H9 (cell line): ENCODE data around the gene AATF. TPM values are rescaled to one million over a fixed set of nuclear protein-coding genes. Genes with fewer than 3 reads are reported as not detected.

ENCODE experiments used
- DNase-seq: peaks from one replicate; pipeline ENCODE4 v3.0.0-alpha.2; 2017
- H2AFZ ChIP-seq: one replicate; pipeline ENCODE4 v1.6.1; 2013; ENCODE audit warnings: mild to moderate bottlenecking, low read length, control low read depth, moderate library complexity
- H2AK5ac ChIP-seq: 2 replicates; pipeline ENCODE4 v1.6.1; 2013; ENCODE audit warnings: low read length, control low read depth, mixed read lengths; ENCODE audit not compliant: insufficient read length
- H2BK120ac ChIP-seq: one replicate; pipeline ENCODE4 v1.6.1; 2013; ENCODE audit warnings: low read depth, mild to moderate bottlenecking, low read length, control low read depth, inconsistent platforms; ENCODE audit not compliant: poor library complexity, severe bottlenecking
- H2BK12ac ChIP-seq: 2 replicates; pipeline ENCODE4 v1.6.1; 2013; ENCODE audit warnings: low read length, control low read depth, mixed read lengths, low read depth; ENCODE audit not compliant: insufficient read length
- H2BK15ac ChIP-seq: 2 replicates; pipeline ENCODE4 v1.6.1; 2013; ENCODE audit warnings: low read depth, low read length, control low read depth
- H2BK20ac ChIP-seq: one replicate; pipeline ENCODE4 v1.6.1; 2013; ENCODE audit warnings: low read depth, mild to moderate bottlenecking, low read length, control low read depth, inconsistent platforms; ENCODE audit not compliant: poor library complexity, severe bottlenecking
- H2BK5ac ChIP-seq: 2 replicates; pipeline ENCODE4 v1.6.1; 2013; ENCODE audit warnings: low read length, control low read depth, mixed read lengths; ENCODE audit not compliant: insufficient read length
- H3K14ac ChIP-seq: 2 replicates; pipeline ENCODE4 v1.6.1; 2013; ENCODE audit warnings: low read length, control low read depth; ENCODE audit not compliant: insufficient read depth
- H3K18ac ChIP-seq: 2 replicates; pipeline ENCODE4 v1.6.1; 2013; ENCODE audit warnings: low read depth, mild to moderate bottlenecking, mixed read lengths, low read length, control low read depth; ENCODE audit not compliant: insufficient read length
- H3K23ac ChIP-seq: 2 replicates; pipeline ENCODE4 v1.6.1; 2013; ENCODE audit warnings: low read length, control low read depth, mixed read lengths, low read depth; ENCODE audit not compliant: insufficient read length
- H3K23me2 ChIP-seq: 2 replicates; pipeline ENCODE4 v1.6.1; 2013; ENCODE audit warnings: low read depth, mild to moderate bottlenecking, mixed read lengths, low read length, control low read depth; ENCODE audit not compliant: insufficient read length, poor library complexity, severe bottlenecking
- H3K27ac ChIP-seq: 2 replicates; pipeline ENCODE4 v1.5.1; 2013; ENCODE audit warnings: low read length, control low read depth, mixed read lengths, low read depth; ENCODE audit not compliant: insufficient read length
- H3K27me3 ChIP-seq: 2 replicates; pipeline ENCODE4 v1.6.1; 2013; ENCODE audit warnings: low read length, control low read depth, inconsistent platforms; ENCODE audit not compliant: insufficient read depth
- H3K4ac ChIP-seq: 2 replicates; pipeline ENCODE4 v1.6.1; 2013; ENCODE audit warnings: low read depth, mild to moderate bottlenecking, control low read depth, inconsistent platforms, low read length, moderate library complexity
- H3K4me1 ChIP-seq: 2 replicates; pipeline ENCODE4 v1.6.1; 2013; ENCODE audit warnings: low read length, control low read depth, inconsistent platforms; ENCODE audit not compliant: insufficient read depth
- H3K4me2 ChIP-seq: 2 replicates; pipeline ENCODE4 v1.6.1; 2013; ENCODE audit warnings: low read length, control low read depth, mixed read lengths; ENCODE audit not compliant: insufficient read length, insufficient read depth
- H3K56ac ChIP-seq: 2 replicates; pipeline ENCODE4 v1.6.1; 2013; ENCODE audit warnings: low read depth, mild to moderate bottlenecking, mixed read lengths, low read length, control low read depth; ENCODE audit not compliant: insufficient read length
- H3K79me1 ChIP-seq: 2 replicates; pipeline ENCODE4 v1.6.1; 2013; ENCODE audit warnings: low read depth, mild to moderate bottlenecking, moderate library complexity, low read length, control low read depth, inconsistent platforms; ENCODE audit not compliant: insufficient read depth, poor library complexity, severe bottlenecking
- H3K79me2 ChIP-seq: 2 replicates; pipeline ENCODE4 v1.6.1; 2013; ENCODE audit warnings: low read length, control low read depth, inconsistent platforms; ENCODE audit not compliant: insufficient read depth
- H3K9ac ChIP-seq: 2 replicates; pipeline ENCODE4 v1.6.1; 2013; ENCODE audit warnings: low read length, control low read depth, mixed read lengths; ENCODE audit not compliant: insufficient read length; ENCODE audit errors: extremely low read depth
- H3K9me3 ChIP-seq: one replicate; pipeline ENCODE4 v1.6.1; 2013; ENCODE audit warnings: low read depth, low read length, inconsistent platforms; ENCODE audit not compliant: control insufficient read depth
- H3T11ph ChIP-seq: one replicate; pipeline ENCODE4 v1.6.1; 2013; ENCODE audit warnings: mild to moderate bottlenecking, low read length, control low read depth, inconsistent platforms
- H4K20me1 ChIP-seq: one replicate; pipeline ENCODE4 v1.6.1; 2013; ENCODE audit not compliant: control insufficient read depth, insufficient read length, insufficient read depth
- H4K5ac ChIP-seq: 2 replicates; pipeline ENCODE4 v1.6.1; 2013; ENCODE audit warnings: low read depth, mild to moderate bottlenecking, mixed read lengths, low read length, control low read depth; ENCODE audit not compliant: insufficient read length
- H4K8ac ChIP-seq: replicated peaks from 2 replicates; pipeline ENCODE4 v1.6.1; 2013; ENCODE audit warnings: low read length, control low read depth, mixed read lengths, low read depth; ENCODE audit not compliant: insufficient read length
- H4K91ac ChIP-seq: 2 replicates; pipeline ENCODE4 v1.6.1; 2013; ENCODE audit warnings: low read depth, mild to moderate bottlenecking, moderate library complexity, mixed read lengths, low read length, control low read depth; ENCODE audit not compliant: insufficient read length
- H3K27ac Mint-ChIP-seq, 3 experiments: 2 replicates in 2 of 3; 3 replicates in 1 of 3; pipeline ENCODE4 v1.8.0; 2020 to 2021; ENCODE audit warnings: mixed read lengths in 3 of 3, mild to moderate bottlenecking in 1 of 3, moderate library complexity in 1 of 3
- H3K27me3 Mint-ChIP-seq: 2 replicates; pipeline ENCODE4 v1.8.0; 2021; ENCODE audit warnings: low read depth, mild to moderate bottlenecking, moderate library complexity, mixed read lengths
- H3K36me3 Mint-ChIP-seq, 3 experiments: 2 replicates in 2 of 3; 3 replicates in 1 of 3; pipeline ENCODE4 v1.8.0; 2020 to 2021; ENCODE audit warnings: low read depth in 3 of 3, mixed read lengths in 3 of 3; ENCODE audit not compliant: insufficient read depth in 1 of 3
- H3K4me1 Mint-ChIP-seq, 2 experiments: 2 replicates each; pipeline ENCODE4 v1.8.0; 2020; ENCODE audit warnings: mixed read lengths in 2 of 2
- H3K4me3 Mint-ChIP-seq, 2 experiments: 2 replicates in 1 of 2; 3 replicates in 1 of 2; pipeline ENCODE4 v1.8.0; 2020 to 2021; ENCODE audit warnings: mild to moderate bottlenecking in 2 of 2, mixed read lengths in 2 of 2, moderate library complexity in 1 of 2
- H3K9me3 Mint-ChIP-seq, 2 experiments: 2 replicates in 1 of 2; 3 replicates in 1 of 2; pipeline ENCODE4 v1.8.0; 2020; ENCODE audit warnings: mild to moderate bottlenecking in 2 of 2, mixed read lengths in 2 of 2, moderate library complexity in 1 of 2
- WGBS: extraction: QIAGEN DNeasy Blood & Tissue Kit; methylation state at CpG from one replicate; pipeline ENCODE4 v1.1.7; 2013; ENCODE audit warnings: missing lambda C conversion rate, low lambda C conversion rate, mixed read lengths; ENCODE audit not compliant: insufficient read length; ENCODE audit errors: extremely low coverage; 5-methylcytosine and 5-hydroxymethylcytosine counted together
- total RNA-seq: library from RNA; stranded (reverse); gene quantifications from 2 replicates; pipeline ENCODE4 v1.2.1, GENCODE V29; 2021
- TF ChIP-seq, protein P1 (sequence below): fragments of 200-600 bp; sonication (generic); conservative IDR thresholded peaks from 3 replicates; pipeline ENCODE4 v1.8.0; 2021; ENCODE audit warnings: antibody characterized with exemption, mild to moderate bottlenecking

AATF gene
- total RNA-seq, 1 experiment from 2014 or later = 69.6 TPM

DNA sequence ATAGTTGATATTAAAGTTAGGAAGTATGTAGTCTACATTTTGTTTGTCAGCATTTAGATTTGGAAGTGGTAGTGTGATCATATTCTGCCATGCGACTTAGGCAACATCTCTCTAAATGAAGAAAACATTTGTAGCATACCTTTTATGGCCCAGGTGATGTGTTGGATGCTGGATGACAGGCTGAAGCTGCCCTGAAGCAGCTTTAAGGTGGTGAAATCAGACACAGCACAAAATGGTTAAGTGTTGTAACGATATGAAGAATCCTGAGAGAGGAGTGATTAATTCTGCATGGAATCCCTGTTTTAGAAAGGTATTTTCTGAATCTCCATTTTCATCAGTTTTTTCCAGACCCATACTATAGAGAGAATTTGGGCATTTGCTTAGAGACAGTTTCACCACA, 28.3 kb downstream of the AATF start:
- H4K91ac ChIP-seq = no peak overlapping the region
- H4K5ac ChIP-seq = no peak overlapping the region
- H3K56ac ChIP-seq = no peak overlapping the region
- Mint-ChIP-seq H3K9me3 (no peaks in the 10 kb centered on the region), H3K27ac (peak overlapping the region in 2 of 3 experiments; percentile 42 to 70; a peak in 3 of 7 replicates), H3K27me3 (no peaks in the 10 kb centered on the region), H3K4me1 (peaks cover 22 to 25% of the 10 kb centered on the region in 2 experiments), H3K36me3 (peaks cover 0 to 11% (median 0%) of the 10 kb centered on the region in 3 experiments; a peak in 2 of 7 replicates), H3K4me3 (no peak overlapping the region)
- H3K18ac ChIP-seq = no peak overlapping the region
- no peak overlapping the region for H3K27ac ChIP-seq
- no peak overlapping the region for H3K9ac ChIP-seq
- no peak overlapping the region for H2BK120ac ChIP-seq
- no peaks in the 10 kb centered on the region for H3K27me3 ChIP-seq
- DNase-seq = no peak
- H2BK12ac ChIP-seq = no peak overlapping the region
- no peak overlapping the region for H2BK5ac ChIP-seq
- WGBS = no CpG with 5 or more reads among the region's 2 CpGs
- no peaks in the 10 kb centered on the region for H3K9me3 ChIP-seq
- no peak overlapping the region for H3T11ph ChIP-seq
- H3K79me2 ChIP-seq = no peaks in the 10 kb centered on the region
- H3K4ac ChIP-seq = no peak overlapping the region
- H2BK20ac ChIP-seq = no peak overlapping the region
- TF ChIP-seq, protein P1, sequence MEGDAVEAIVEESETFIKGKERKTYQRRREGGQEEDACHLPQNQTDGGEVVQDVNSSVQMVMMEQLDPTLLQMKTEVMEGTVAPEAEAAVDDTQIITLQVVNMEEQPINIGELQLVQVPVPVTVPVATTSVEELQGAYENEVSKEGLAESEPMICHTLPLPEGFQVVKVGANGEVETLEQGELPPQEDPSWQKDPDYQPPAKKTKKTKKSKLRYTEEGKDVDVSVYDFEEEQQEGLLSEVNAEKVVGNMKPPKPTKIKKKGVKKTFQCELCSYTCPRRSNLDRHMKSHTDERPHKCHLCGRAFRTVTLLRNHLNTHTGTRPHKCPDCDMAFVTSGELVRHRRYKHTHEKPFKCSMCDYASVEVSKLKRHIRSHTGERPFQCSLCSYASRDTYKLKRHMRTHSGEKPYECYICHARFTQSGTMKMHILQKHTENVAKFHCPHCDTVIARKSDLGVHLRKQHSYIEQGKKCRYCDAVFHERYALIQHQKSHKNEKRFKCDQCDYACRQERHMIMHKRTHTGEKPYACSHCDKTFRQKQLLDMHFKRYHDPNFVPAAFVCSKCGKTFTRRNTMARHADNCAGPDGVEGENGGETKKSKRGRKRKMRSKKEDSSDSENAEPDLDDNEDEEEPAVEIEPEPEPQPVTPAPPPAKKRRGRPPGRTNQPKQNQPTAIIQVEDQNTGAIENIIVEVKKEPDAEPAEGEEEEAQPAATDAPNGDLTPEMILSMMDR = no peak
- H3K23me2 ChIP-seq = no peaks in the 10 kb centered on the region
- no peak overlapping the region for H3K4me2 ChIP-seq
- no peak overlapping the region for H4K8ac ChIP-seq
- no peak overlapping the region for H3K23ac ChIP-seq
- H4K20me1 ChIP-seq = no peaks in the 10 kb centered on the region
- H2AK5ac ChIP-seq = no peak overlapping the region
- no peak overlapping the region for H2AFZ ChIP-seq
- H3K14ac ChIP-seq = no peak overlapping the region
- no peaks in the 10 kb centered on the region for H3K79me1 ChIP-seq
- no peak overlapping the region for H2BK15ac ChIP-seq
- H3K4me1 ChIP-seq = no peaks in the 10 kb centered on the region
